ENCODE measurements around the gene RXFP4.

Gene RXFP4

DNA sequence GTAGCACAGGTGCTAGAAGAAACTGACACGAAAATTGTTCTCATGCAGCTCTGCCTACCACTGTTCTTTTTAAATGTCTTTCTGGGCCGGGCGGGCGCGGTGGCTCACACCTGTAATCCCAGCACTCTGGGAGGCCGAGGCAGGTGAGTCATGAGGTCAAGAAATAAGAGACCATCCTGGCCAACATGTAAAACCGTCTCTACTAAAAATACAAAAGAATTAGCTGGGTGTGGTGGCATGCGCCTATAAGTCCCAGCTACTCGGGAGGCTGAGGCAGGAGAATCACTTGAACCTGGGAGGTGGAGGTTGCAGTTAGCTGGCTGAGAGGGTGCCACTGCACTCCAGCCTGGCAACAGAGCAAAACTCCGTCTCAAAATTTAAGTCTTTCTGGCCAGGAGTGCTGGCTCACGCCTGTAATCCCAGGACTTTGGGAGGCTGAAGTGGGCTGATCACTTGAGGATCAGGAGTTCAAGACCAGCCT lies 29.3 kb upstream of the RXFP4 start:
- no peak for DNase-seq (ENCODE audit: low read depth)
- no peak overlapping the region for H3K4me3 ChIP-seq (ENCODE audit: control insufficient read depth, low read depth, low read length)

DNA sequence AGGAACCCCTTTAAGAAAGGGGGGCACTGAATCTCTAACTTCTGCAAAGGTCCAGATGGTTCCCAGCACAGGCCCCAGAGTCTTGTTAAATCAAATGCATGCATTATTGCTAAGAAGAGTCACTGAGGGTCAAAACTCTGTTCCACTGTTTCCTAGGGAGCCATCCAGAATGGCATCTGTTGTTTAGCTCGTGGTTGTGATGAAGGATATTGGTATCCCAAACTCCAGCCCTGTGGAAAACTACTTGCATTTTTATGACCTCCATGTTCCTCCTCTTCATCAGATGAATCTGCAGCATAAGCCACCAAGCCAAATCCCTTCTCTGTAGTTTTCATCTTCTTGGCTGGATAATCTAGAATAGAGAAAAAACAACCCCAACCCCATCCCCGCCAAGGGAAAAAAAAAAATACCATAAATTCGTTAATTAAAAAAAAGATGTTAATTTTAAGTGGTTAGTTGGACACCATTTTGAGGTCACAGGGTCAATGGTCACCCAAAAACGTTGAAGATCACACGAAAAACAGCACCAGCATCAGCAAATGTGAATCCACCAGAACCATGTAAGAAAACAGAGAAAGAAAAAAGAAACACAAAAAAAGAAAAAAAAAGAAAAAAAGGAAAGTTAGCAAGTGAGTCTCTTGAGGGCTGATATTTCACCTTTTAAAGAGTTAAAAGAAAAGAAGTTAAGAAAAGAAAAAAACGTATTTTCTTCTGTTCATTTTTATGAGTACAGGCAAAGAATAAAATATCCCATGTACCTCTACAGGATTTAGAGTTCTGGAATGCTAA lies 27.3 kb upstream of the RXFP4 start:
- no peak for DNase-seq (ENCODE audit: low read depth)
- H3K4me3 ChIP-seq (ENCODE audit: control insufficient read depth, low read depth, low read length), result no peak overlapping the region
- TF ChIP-seq CTCF (IDR thresholded peaks at IDR 0.05; ENCODE audit: control insufficient read depth, insufficient read depth, low read depth, low read length, missing control alignments), result no peak

More for the DNA sequence above, 29.3 kb upstream of the RXFP4 start:
- no peak for TF ChIP-seq CTCF (IDR thresholded peaks at IDR 0.05; ENCODE audit: control insufficient read depth, insufficient read depth, low read depth, low read length, missing control alignments)

DNA sequence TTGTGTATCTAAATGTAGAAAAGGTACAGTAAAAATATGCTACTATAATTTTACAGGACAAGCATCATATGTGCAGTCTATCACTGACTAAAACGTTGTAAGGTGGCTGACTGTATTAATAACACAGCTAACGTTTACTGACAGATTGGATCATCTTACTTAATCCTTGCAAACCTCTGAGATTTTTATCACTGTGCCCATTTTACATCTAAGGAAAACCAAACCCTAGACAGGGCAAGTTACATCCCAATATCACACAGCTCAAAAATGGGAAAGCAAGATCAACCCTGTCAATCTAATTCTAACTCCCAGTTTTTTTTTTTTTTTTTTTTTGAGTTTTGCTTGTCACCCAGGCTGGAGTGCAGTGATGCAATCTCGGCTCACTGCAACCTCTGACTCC lies 22.8 kb upstream of the RXFP4 start:
- no peak for DNase-seq (ENCODE audit: low read depth)
- TF ChIP-seq CTCF (IDR thresholded peaks at IDR 0.05; ENCODE audit: control insufficient read depth, insufficient read depth, low read depth, low read length, missing control alignments), result no peak
- no peak overlapping the region for H3K4me3 ChIP-seq (ENCODE audit: control insufficient read depth, low read depth, low read length)

DNA sequence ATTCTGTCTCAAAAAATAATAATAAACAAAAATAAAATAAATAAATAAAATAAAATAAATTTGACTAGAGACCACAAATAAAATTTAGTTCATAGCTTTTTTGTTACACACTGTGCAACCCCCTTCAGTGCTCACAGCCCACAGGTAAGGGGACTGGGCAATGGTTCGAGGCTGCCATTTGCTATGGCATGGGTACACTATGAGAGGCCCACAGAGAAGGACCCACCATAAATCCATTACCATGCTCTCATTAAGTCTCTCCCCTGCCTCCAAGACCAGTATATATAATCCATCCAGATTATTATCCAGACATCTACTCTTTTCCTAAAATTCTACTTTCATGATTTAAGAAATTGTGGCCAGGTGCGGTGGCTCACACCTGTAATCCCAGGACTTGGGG lies 21.6 kb upstream of the RXFP4 start:
- H3K4me3 ChIP-seq (ENCODE audit: control insufficient read depth, low read depth, low read length), result no peak overlapping the region
- no peak for TF ChIP-seq CTCF (IDR thresholded peaks at IDR 0.05; ENCODE audit: control insufficient read depth, insufficient read depth, low read depth, low read length, missing control alignments)
- DNase-seq (ENCODE audit: low read depth), result no peak

- no peak for DNase-seq (ENCODE audit: low read depth)
- TF ChIP-seq CTCF (IDR thresholded peaks at IDR 0.05; ENCODE audit: control insufficient read depth, insufficient read depth, low read depth, low read length, missing control alignments), result no peak
- H3K4me3 ChIP-seq (ENCODE audit: control insufficient read depth, low read depth, low read length), result no peak overlapping the region
These were observed 20.7 kb upstream of the RXFP4 start for GRCh38 chr1:155920717-155921116.

DNA sequence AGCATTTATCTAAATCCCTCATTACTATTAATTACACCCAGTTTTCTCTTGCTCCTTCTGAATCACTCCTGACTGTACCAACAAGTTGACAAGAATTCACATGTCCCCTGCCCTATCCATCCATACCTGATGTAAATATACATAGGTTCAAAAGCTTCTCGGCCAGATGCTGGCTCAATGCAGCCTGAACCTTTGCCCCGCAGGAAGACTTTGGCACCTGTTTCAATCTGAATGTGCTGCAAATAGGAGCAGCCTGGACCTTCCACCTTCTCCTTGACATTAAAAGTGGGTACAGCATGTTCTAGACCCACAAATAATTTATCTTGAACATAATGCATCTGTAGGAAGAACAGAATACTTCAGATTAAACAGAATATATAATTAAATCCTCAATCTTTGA lies 15.9 kb upstream of the RXFP4 start:
- H3K4me3 ChIP-seq (ENCODE audit: control insufficient read depth, low read depth, low read length), result no peak overlapping the region
- no peak for DNase-seq (ENCODE audit: low read depth)
- TF ChIP-seq CTCF (IDR thresholded peaks at IDR 0.05; ENCODE audit: control insufficient read depth, insufficient read depth, low read depth, low read length, missing control alignments), result no peak

Data from AG09309 (cell line).